ENCODE results near the gene GABARAPL2.

DNA sequence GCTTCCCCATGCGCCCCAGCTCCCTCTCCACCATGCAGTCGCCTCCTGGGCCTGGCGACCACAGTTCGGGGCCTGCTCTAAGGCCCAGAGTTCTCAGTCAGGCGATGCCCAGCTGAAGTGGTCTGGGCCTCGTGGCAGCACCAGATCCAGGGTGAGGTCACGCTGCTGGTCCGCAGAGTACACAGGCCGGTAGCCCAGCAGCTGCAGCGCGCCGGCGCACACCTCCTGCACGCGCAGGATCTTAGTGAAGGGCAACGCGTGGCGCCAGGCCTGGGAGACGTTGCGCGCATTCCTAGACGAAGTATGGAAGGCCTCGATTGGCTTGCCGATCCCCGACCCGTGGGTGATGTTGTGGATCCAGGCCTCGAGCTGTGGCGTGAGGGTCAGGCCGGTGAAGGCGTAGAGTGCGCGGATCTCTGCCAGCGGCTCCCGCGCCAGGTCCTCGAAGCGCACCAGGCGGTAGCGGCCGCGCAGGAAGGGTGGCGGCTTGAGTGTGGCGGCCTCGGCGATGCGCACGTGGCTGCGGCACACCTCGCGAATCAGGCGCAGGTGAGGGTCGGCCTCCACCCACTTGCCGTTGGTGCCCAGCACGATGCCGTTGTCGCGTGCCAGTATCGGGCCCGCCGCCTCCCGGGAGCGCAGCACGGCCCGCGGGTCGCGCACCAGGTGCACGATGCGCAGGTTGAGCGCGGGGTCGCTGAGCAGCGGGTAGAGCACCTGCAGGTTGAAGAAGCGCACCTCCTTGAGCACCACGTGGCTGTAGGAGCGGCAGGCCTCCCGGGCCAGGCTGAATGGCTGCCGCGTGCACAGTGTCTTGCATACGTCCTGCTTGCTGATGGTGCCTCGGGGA, 36.9 kb upstream of the GABARAPL2 start:
- TF ChIP-seq EZH2 (IDR thresholded peaks at IDR 0.05; ENCODE audit: insufficient read depth, poor library complexity, severe bottlenecking), result no peak
- no peak for TF ChIP-seq EZH2phosphoT487 (IDR thresholded peaks at IDR 0.05; ENCODE audit: insufficient read depth, low read depth)
